HCT116 (cell line): ENCODE measurements around the gene POC1A. TPM values are rescaled to one million over a fixed set of nuclear protein-coding genes. Genes with fewer than 3 reads are reported as not detected.

Experiments used
- ATAC-seq: fragments of 200-7000 bp; cut with Tn5 transposase; 2 replicates; pipeline ENCODE4 v1.9.1; 2020; ENCODE audit warnings: mild to moderate bottlenecking, moderate library complexity
- BruUV-seq: library from RNA; stranded (reverse); fragments of 400-500 nt; replicated peaks from 2 replicates; lab custom pipeline; 2021; lab: Mats Ljungman, UMichigan
- CTCF ChIA-PET: fragments of 300-600 bp; sonication (Branson Sonifier 250); formaldehyde crosslinking; loops from one replicate; lab custom pipeline; 2021; ENCODE audit warnings: antibody characterized with exemption; lab: Charles Lee
- POLR2A ChIA-PET: fragments of 300-600, 350-600 bp; sonication (Branson Sonifier 250); formaldehyde crosslinking; loops from one replicate; lab custom pipeline; 2021; ENCODE audit warnings: antibody characterized with exemption; lab: Charles Lee
- RAD21 ChIA-PET, 2 experiments: fragments of 300-600 bp; sonication (Branson Sonifier 250); formaldehyde crosslinking; loops; one replicate each; lab custom pipeline; 2023; ENCODE audit warnings: low total read pairs in 2 of 2; ENCODE audit not compliant: uncharacterized antibody in 2 of 2, unreplicated experiment in 2 of 2, low non-redundant PET in 1 of 2; lab: Charles Lee
- DNase-seq: peaks from one replicate; pipeline ENCODE4 v3.0.0-alpha.2; 2010; ENCODE audit warnings: low read depth, low spot score
- H2AFZ ChIP-seq: fragments of 200-600 bp; shearing (Covaris generic), sonication (generic); 2 replicates; pipeline ENCODE4 v1.6.1; 2017; ENCODE audit warnings: low read depth, mixed run types, mixed read lengths, antibody characterized with exemption, low read length; ENCODE audit not compliant: poor library complexity, severe bottlenecking
- H3K27ac ChIP-seq: 2 replicates; pipeline ENCODE4 v1.5.1; 2012; ENCODE audit warnings: low read depth, low read length
- H3K27me3 ChIP-seq: fragments of 200-600 bp; sonication (generic); 2 replicates; pipeline ENCODE4 v1.6.1; 2016; ENCODE audit warnings: mixed run types, low read length, mixed read lengths; ENCODE audit not compliant: insufficient read depth
- H3K36me3 ChIP-seq, 2 experiments: fragments of 200-500 bp in 1 of 2; fragments of 200-600 bp in 1 of 2; sonication (Bioruptor generic) in 1 of 2; sonication (generic) in 1 of 2; 2 replicates each; pipeline versions ENCODE4 v1.5.1 to v1.6.1; 2014 to 2016; ENCODE audit warnings: low read length in 2 of 2, inconsistent platforms in 1 of 2, mixed read lengths in 1 of 2, mixed run types in 1 of 2; ENCODE audit not compliant: insufficient read depth in 2 of 2, control insufficient read depth in 1 of 2
- H3K4me1 ChIP-seq, 2 experiments: fragments of 200-600 bp in 1 of 2; sonication (generic) in 1 of 2; 2 replicates each; pipeline versions ENCODE4 v1.5.1 to v1.6.1; 2012 to 2017; ENCODE audit warnings: low read length in 2 of 2, inconsistent platforms in 1 of 2, mild to moderate bottlenecking in 1 of 2, mixed read lengths in 1 of 2, mixed run types in 1 of 2, moderate library complexity in 1 of 2; ENCODE audit not compliant: insufficient read depth in 2 of 2, control insufficient read depth in 1 of 2
- H3K4me2 ChIP-seq: fragments of 200-600 bp; sonication (generic); 2 replicates; pipeline ENCODE4 v1.6.1; 2017; ENCODE audit warnings: mixed run types, low read length, mixed read lengths
- H3K4me3 ChIP-seq, 2 experiments: fragments of 200-600 bp in 1 of 2; sonication (generic) in 1 of 2; replicated peaks in 1 of 2; 2 replicates each; pipeline ENCODE4 v1.5.1; 2011 to 2016; ENCODE audit warnings: low read length in 2 of 2, control low read depth in 1 of 2, low read depth in 1 of 2, mild to moderate bottlenecking in 1 of 2, mixed read lengths in 1 of 2, mixed run types in 1 of 2
- H3K79me2 ChIP-seq: fragments of 200-600 bp; sonication (generic); 2 replicates; pipeline ENCODE4 v1.6.1; 2017; ENCODE audit warnings: mild to moderate bottlenecking, mixed run types, low read length, moderate library complexity, mixed read lengths; ENCODE audit not compliant: insufficient read depth
- H3K9ac ChIP-seq: fragments of 200-600 bp; sonication (generic); 2 replicates; pipeline ENCODE4 v1.6.1; 2016; ENCODE audit warnings: low read length, mixed read lengths
- H3K9me2 ChIP-seq: fragments of 200-600 bp; sonication (generic), shearing (Covaris generic); 2 replicates; pipeline ENCODE4 v1.6.1; 2017; ENCODE audit warnings: mixed run types, mild to moderate bottlenecking, moderate library complexity; ENCODE audit not compliant: insufficient read depth
- H3K9me3 ChIP-seq, 2 experiments: fragments of 200-500 bp in 1 of 2; fragments of 200-600 bp in 1 of 2; sonication (Bioruptor generic) in 1 of 2; sonication (generic) in 1 of 2; 2 replicates each; pipeline ENCODE4 v1.6.1; 2014 to 2017; ENCODE audit warnings: low read length in 2 of 2, mixed read lengths in 2 of 2, inconsistent platforms in 1 of 2, low read depth in 1 of 2, mild to moderate bottlenecking in 1 of 2, mixed run types in 1 of 2, moderate library complexity in 1 of 2; ENCODE audit not compliant: control insufficient read depth in 1 of 2, insufficient read depth in 1 of 2
- H4K20me1 ChIP-seq: fragments of 200-600 bp; sonication (generic), shearing (Covaris generic); 2 replicates; pipeline ENCODE4 v1.6.1; 2017; ENCODE audit warnings: mixed run types, mild to moderate bottlenecking, moderate library complexity; ENCODE audit not compliant: insufficient read depth
- CBX3 ChIP-seq: IDR thresholded peaks from 2 replicates; pipeline ENCODE4 v1.6.1; 2012; ENCODE audit warnings: low read depth
- CEBPB ChIP-seq: IDR thresholded peaks from 2 replicates; pipeline ENCODE4 v1.6.1; 2012; ENCODE audit warnings: low read depth
- EGR1 ChIP-seq: IDR thresholded peaks from 2 replicates; pipeline ENCODE4 v1.6.1; 2012; ENCODE audit warnings: low read depth
- ELF1 ChIP-seq: IDR thresholded peaks from 2 replicates; pipeline ENCODE4 v1.6.1; 2012; ENCODE audit warnings: low read depth, borderline replicate concordance
- EZH2phosphoT487 ChIP-seq: fragments of 200-600 bp; IDR thresholded peaks from 2 replicates; pipeline ENCODE4 v1.6.1; 2018; ENCODE audit warnings: antibody characterized with exemption, borderline replicate concordance
- JUND ChIP-seq: IDR thresholded peaks from 2 replicates; pipeline ENCODE4 v1.6.1; 2012
- POLR2A ChIP-seq: IDR thresholded peaks from 2 replicates; pipeline ENCODE4 v1.7.0; 2011; ENCODE audit warnings: borderline replicate concordance; ENCODE audit not compliant: insufficient read depth, insufficient read length; ENCODE audit errors: extremely low read depth
- POLR2AphosphoS5 ChIP-seq: IDR thresholded peaks from 2 replicates; pipeline ENCODE4 v1.6.1; 2011; ENCODE audit warnings: mild to moderate bottlenecking, low read depth, low read length, moderate library complexity
- RAD21 ChIP-seq: IDR thresholded peaks from 2 replicates; pipeline ENCODE4 v1.6.1; 2012; ENCODE audit warnings: low read depth, mild to moderate bottlenecking
- SIN3A ChIP-seq: IDR thresholded peaks from 2 replicates; pipeline ENCODE4 v1.6.1; 2012; ENCODE audit warnings: low read depth
- SP1 ChIP-seq: IDR thresholded peaks from 2 replicates; pipeline ENCODE4 v1.6.1; 2012; ENCODE audit warnings: low read depth
- ZFX ChIP-seq: fragments of 450-650 bp; IDR thresholded peaks from 2 replicates; pipeline ENCODE4 v1.6.1; 2017
- intact Hi-C: fragments of 100-400 bp; cut with micrococcal nuclease; formaldehyde crosslinking; loops from 2 replicates; pipeline ENCODE4 v1.10.0; 2022
- total RNA-seq: library from RNA; stranded (reverse); gene quantifications from one replicate; pipeline ENCODE4 v1.2.1, GENCODE V29; 2021; ENCODE audit not compliant: unreplicated experiment
- TF ChIP-seq, protein P1 (sequence below): IDR thresholded peaks from 2 replicates; pipeline ENCODE4 v1.6.1; 2012
- TF ChIP-seq, protein P2 (sequence below): IDR thresholded peaks from 2 replicates; pipeline ENCODE4 v1.6.1; 2012; ENCODE audit warnings: low read depth

The POC1A gene
- total RNA-seq, 1 experiment from 2014 or later, result 34.0 TPM

DNA sequence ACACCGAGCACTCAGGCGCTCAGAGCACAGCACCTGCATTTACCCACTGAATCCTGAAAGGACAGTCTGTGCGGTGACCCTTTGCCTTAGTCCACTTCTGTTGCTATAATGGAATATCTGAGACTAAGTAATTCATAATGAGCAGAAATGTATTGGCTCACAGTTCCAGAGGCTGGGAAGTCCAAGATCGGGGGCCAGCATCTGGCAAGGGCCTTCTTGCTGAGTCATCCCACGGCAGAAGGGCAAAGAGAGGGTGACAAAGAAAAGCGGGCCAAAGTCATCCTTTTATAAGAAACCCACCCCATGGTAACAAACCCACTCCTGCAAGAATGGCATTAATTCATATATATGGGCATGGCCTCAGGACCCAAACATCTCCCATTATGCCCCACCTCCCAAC lies 27.7 kb downstream of the POC1A start (continued):
- TF ChIP-seq, protein P1, sequence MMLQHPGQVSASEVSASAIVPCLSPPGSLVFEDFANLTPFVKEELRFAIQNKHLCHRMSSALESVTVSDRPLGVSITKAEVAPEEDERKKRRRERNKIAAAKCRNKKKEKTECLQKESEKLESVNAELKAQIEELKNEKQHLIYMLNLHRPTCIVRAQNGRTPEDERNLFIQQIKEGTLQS, result no peak
- TF ChIP-seq RAD21, result no peak
- TF ChIP-seq EGR1, result no peak

GRCh38 chr3:52126036-52126435 lies 28.2 kb downstream of the POC1A start:
- H3K4me1 ChIP-seq, result peaks cover 30 to 38% of the 10 kb centered on the region in 2 experiments
- H2AFZ ChIP-seq, result no peak overlapping the region
- CTCF ChIA-PET, result interaction anchor here (1.1 kb wide), 1 partner anchor 72 kb away, joined by 3 read pairs; no protein-coding TSS in a partner anchor
- no peak overlapping the region for H3K27ac ChIP-seq
- ATAC-seq, result no peak
- no peak overlapping the region for H3K9ac ChIP-seq
- TF ChIP-seq, protein P1, result no peak
- TF ChIP-seq, protein P2, sequence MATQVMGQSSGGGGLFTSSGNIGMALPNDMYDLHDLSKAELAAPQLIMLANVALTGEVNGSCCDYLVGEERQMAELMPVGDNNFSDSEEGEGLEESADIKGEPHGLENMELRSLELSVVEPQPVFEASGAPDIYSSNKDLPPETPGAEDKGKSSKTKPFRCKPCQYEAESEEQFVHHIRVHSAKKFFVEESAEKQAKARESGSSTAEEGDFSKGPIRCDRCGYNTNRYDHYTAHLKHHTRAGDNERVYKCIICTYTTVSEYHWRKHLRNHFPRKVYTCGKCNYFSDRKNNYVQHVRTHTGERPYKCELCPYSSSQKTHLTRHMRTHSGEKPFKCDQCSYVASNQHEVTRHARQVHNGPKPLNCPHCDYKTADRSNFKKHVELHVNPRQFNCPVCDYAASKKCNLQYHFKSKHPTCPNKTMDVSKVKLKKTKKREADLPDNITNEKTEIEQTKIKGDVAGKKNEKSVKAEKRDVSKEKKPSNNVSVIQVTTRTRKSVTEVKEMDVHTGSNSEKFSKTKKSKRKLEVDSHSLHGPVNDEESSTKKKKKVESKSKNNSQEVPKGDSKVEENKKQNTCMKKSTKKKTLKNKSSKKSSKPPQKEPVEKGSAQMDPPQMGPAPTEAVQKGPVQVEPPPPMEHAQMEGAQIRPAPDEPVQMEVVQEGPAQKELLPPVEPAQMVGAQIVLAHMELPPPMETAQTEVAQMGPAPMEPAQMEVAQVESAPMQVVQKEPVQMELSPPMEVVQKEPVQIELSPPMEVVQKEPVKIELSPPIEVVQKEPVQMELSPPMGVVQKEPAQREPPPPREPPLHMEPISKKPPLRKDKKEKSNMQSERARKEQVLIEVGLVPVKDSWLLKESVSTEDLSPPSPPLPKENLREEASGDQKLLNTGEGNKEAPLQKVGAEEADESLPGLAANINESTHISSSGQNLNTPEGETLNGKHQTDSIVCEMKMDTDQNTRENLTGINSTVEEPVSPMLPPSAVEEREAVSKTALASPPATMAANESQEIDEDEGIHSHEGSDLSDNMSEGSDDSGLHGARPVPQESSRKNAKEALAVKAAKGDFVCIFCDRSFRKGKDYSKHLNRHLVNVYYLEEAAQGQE, result no peak
- TF ChIP-seq SP1 (no peak), SIN3A (no peak), ELF1 (no peak), ZFX (no peak), CEBPB (no peak), POLR2A (no peak), CBX3 (no peak), JUND (no peak), EZH2phosphoT487 (no peak), POLR2AphosphoS5 (no peak)
- TF ChIP-seq, all 23 proteins: peak for 0
- Histone ChIP-seq H3K4me3 (no peak overlapping the region), H3K4me2 (no peak overlapping the region), H3K27me3 (no peaks in the 10 kb centered on the region), H3K36me3 (peaks cover 7 to 23% of the 10 kb centered on the region in 2 experiments; a peak in 2 of 4 replicates), H3K9me3 (no peaks in the 10 kb centered on the region), H3K9me2 (no peaks in the 10 kb centered on the region), H4K20me1 (no peaks in the 10 kb centered on the region), H3K79me2 (no peaks in the 10 kb centered on the region)
- ChIA-PET POLR2A (no interaction called here), RAD21 (no interaction called here)
- no peak for DNase-seq
- intact Hi-C loops, result no loop called here
- no TSS peak for BruUV-seq
